Measurements from ENCODE around the gene ANKRD28.

The ANKRD28 gene

DNA sequence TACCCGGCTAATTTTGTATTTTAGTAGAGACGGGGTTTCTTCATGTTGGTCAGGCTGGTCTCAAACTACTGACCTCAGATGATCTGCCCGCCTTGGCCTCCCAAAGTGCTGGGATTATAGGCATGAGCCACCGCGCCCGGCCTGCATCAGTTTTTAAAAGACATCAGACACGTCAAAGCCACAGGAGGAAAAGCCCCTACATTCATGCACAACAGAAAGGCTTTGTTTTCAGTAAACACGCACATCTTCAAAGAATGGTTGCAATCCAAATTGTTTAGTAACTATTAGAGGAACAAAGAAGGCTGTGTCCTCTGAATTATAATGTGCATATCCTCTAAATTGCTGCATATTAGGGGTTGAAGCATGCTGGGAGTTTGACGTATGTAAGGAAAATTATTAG, 142.9 kb downstream of the ANKRD28 start:
- no peaks in the 10 kb centered on the region for H3K27me3 ChIP-seq (replicated peaks)
- TF ChIP-seq, protein P1, sequence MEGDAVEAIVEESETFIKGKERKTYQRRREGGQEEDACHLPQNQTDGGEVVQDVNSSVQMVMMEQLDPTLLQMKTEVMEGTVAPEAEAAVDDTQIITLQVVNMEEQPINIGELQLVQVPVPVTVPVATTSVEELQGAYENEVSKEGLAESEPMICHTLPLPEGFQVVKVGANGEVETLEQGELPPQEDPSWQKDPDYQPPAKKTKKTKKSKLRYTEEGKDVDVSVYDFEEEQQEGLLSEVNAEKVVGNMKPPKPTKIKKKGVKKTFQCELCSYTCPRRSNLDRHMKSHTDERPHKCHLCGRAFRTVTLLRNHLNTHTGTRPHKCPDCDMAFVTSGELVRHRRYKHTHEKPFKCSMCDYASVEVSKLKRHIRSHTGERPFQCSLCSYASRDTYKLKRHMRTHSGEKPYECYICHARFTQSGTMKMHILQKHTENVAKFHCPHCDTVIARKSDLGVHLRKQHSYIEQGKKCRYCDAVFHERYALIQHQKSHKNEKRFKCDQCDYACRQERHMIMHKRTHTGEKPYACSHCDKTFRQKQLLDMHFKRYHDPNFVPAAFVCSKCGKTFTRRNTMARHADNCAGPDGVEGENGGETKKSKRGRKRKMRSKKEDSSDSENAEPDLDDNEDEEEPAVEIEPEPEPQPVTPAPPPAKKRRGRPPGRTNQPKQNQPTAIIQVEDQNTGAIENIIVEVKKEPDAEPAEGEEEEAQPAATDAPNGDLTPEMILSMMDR (IDR thresholded peaks at IDR 0.05; ENCODE audit: low read depth, low read length, missing control alignments), result no peak
- in situ Hi-C loops (cut with HindIII; ENCODE audit: low pct_ligation_motif_present, low sequenced_read_pairs), result no loop called here
- no peak overlapping the region for H3K4me3 ChIP-seq (ENCODE audit: low read depth, low read length)
- no peak for DNase-seq
- no peak overlapping the region for H3K27ac ChIP-seq
- H3K36me3 ChIP-seq (replicated peaks), result no peaks in the 10 kb centered on the region

DNA sequence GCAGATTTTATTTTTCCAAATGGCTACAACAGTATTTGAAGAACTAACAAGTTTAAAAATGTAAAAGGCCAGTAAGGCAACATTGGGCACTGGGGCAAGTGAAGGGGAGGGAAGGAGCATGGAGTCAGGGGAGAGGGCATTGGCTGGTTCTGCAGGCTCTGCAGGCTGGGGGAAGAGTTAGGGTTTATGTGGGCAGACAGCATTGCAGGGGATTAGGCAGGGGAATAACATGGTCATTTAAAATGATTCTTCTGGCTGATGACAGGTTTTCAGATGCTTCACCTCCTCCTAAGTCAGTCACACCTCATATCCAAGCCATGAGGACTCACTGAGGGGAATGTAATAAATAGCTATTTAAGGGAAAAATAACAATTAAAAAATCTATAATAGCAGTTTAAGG, 143.7 kb downstream of the ANKRD28 start:
- Histone ChIP-seq H3K36me3 (replicated peaks) (no peaks in the 10 kb centered on the region), H3K27ac (no peak overlapping the region), H3K27me3 (replicated peaks) (no peaks in the 10 kb centered on the region), H3K4me3 (ENCODE audit: low read depth, low read length) (no peak overlapping the region)
- TF ChIP-seq, protein P1 (IDR thresholded peaks at IDR 0.05; ENCODE audit: low read depth, low read length, missing control alignments), result no peak
- in situ Hi-C loops (cut with HindIII; ENCODE audit: low pct_ligation_motif_present, low sequenced_read_pairs), result no loop called here
- DNase-seq, result no peak

DNA sequence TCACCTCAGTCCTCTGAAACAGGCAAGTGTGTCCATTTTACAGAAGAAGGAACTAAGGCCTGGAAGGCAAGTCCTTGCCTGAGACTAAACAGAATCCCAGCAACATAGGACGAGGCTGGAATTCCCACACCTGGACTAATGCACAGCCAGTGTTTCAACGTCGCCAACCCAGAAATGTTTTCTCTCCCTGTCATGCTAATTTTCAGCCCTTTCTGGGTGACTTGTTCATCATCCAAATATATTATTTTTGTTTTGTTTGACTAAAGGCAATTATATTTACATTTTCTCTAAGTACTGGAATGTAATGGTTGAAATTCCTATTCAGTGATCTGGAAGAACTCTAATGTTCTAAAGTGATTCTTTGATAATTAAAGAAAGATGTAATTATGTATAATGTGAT, 144.5 kb downstream of the ANKRD28 start:
- TF ChIP-seq, protein P1 (IDR thresholded peaks at IDR 0.05; ENCODE audit: low read depth, low read length, missing control alignments), result no peak
- no peak for DNase-seq
- H3K27ac ChIP-seq, result no peak overlapping the region
- H3K4me3 ChIP-seq (ENCODE audit: low read depth, low read length), result no peak overlapping the region
- in situ Hi-C loops (cut with HindIII; ENCODE audit: low pct_ligation_motif_present, low sequenced_read_pairs), result no loop called here
- no peaks in the 10 kb centered on the region for H3K27me3 ChIP-seq (replicated peaks)
- no peaks in the 10 kb centered on the region for H3K36me3 ChIP-seq (replicated peaks)

DNA sequence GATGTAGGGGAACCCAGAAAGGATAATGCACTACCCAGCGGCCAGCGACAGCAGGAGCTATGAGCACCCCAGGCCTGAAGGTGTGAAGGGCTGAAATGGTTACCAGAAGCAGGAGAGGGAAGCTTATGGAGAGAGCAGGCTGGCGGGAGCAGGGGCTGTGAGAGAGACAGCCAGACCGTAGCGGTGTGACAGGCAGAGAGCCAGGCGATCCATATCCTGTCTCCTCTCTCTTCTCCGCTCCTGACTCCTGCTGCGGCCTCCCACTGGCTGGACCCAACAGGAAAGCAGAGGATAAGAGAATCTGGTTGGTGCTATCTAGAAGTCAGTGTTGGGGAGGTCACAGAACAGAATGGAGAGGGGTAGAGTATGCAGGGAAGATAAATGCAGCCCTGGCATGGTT, 146.4 kb downstream of the ANKRD28 start:
- TF ChIP-seq, protein P1 (IDR thresholded peaks at IDR 0.05; ENCODE audit: low read depth, low read length, missing control alignments), result no peak
- no peak for DNase-seq
- Histone ChIP-seq H3K4me3 (ENCODE audit: low read depth, low read length) (no peak overlapping the region), H3K27ac (no peak overlapping the region), H3K27me3 (replicated peaks) (no peaks in the 10 kb centered on the region), H3K36me3 (replicated peaks) (no peaks in the 10 kb centered on the region)
- in situ Hi-C loops (cut with HindIII; ENCODE audit: low pct_ligation_motif_present, low sequenced_read_pairs), result no loop called here

DNA sequence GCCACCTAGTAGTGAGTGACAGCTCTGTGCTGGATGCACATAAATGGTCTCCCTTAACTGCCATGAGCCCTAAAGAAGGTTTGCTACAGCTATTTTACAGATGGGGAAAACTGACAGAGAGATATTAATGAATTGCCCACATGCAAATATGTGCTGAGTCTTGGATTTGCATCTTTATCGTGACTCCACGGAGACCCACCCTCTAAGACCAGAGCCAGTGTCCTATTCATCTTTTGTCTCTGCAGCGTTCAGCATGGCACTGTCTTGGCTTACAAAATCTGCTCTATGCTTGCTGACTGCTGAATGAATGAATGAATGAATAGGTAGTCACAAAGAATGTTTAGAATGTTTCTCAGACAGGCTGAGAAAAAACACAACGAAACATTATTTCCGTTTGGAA, 147.9 kb downstream of the ANKRD28 start:
- H3K27ac ChIP-seq, result no peak overlapping the region
- DNase-seq, result no peak
- no peaks in the 10 kb centered on the region for H3K36me3 ChIP-seq (replicated peaks)
- H3K27me3 ChIP-seq (replicated peaks), result no peaks in the 10 kb centered on the region
- in situ Hi-C loops (cut with HindIII; ENCODE audit: low pct_ligation_motif_present, low sequenced_read_pairs), result loop anchor here (25.0 kb wide), 1 partner anchor 137 kb away; the partner anchor contains the start of gene ANKRD28
- TF ChIP-seq, protein P1 (IDR thresholded peaks at IDR 0.05; ENCODE audit: low read depth, low read length, missing control alignments), result no peak
- no peak overlapping the region for H3K4me3 ChIP-seq (ENCODE audit: low read depth, low read length)

DNA sequence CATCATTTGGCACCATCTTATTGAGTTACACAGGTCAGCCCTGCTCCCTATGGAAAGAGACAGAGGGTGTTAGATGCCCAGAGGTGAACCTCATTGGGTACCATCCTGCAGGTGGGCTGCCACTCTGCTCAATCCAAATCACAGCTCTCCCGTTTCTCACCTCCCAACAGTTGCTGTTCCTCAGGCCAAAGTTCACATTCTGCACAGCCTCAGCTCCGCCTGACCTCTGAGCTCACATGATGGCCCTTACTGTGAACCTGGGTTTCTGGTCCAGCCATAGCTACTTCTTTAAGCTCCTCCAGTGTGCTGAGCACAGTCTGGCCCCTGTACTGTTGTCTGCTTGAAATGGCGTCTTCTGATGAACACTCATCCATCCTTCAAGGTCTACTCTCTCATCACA, 148.4 kb downstream of the ANKRD28 start:
- Histone ChIP-seq H3K4me3 (ENCODE audit: low read depth, low read length) (no peak overlapping the region), H3K27me3 (replicated peaks) (no peaks in the 10 kb centered on the region), H3K27ac (no peak overlapping the region), H3K36me3 (replicated peaks) (no peaks in the 10 kb centered on the region)
- in situ Hi-C loops (cut with HindIII; ENCODE audit: low pct_ligation_motif_present, low sequenced_read_pairs), result loop anchor here (25.0 kb wide), 1 partner anchor 138 kb away; the partner anchor contains the start of gene ANKRD28
- TF ChIP-seq, protein P1 (IDR thresholded peaks at IDR 0.05; ENCODE audit: low read depth, low read length, missing control alignments), result no peak
- DNase-seq, result no peak
